HEK293T (cell line): ENCODE results near the gene MACIR.

Experiments
- ARNT ChIP-seq: fragments of 450-650 bp; IDR thresholded peaks from 2 replicates; pipeline ENCODE4 v1.6.1; 2017; ENCODE audit warnings: mild to moderate bottlenecking
- BHLHE40 ChIP-seq: fragments of 450-650 bp; IDR thresholded peaks from 2 replicates; pipeline ENCODE4 v1.6.1; 2016; ENCODE audit warnings: mild to moderate bottlenecking, moderate library complexity, borderline replicate concordance
- CTBP1 ChIP-seq: fragments of 450-650 bp; IDR thresholded peaks from 2 replicates; pipeline ENCODE4 v1.6.1; 2016; ENCODE audit warnings: borderline replicate concordance
- FOXA1 ChIP-seq: fragments of 450-650 bp; IDR thresholded peaks from 2 replicates; pipeline ENCODE4 v1.6.1; 2016; ENCODE audit warnings: mild to moderate bottlenecking
- FOXK2 ChIP-seq: fragments of 450-650 bp; IDR thresholded peaks from 2 replicates; pipeline ENCODE4 v1.6.1; 2016; ENCODE audit warnings: mild to moderate bottlenecking
- FOXM1 ChIP-seq: fragments of 450-650 bp; IDR thresholded peaks from 2 replicates; pipeline ENCODE4 v1.6.1; 2017; ENCODE audit warnings: mild to moderate bottlenecking, borderline replicate concordance
- LEF1 ChIP-seq: fragments of 450-650 bp; IDR thresholded peaks from 2 replicates; pipeline ENCODE4 v1.6.1; 2017; ENCODE audit warnings: mild to moderate bottlenecking, borderline replicate concordance
- SP1 ChIP-seq: fragments of 450-650 bp; IDR thresholded peaks from 2 replicates; pipeline ENCODE4 v1.6.1; 2017

DNA sequence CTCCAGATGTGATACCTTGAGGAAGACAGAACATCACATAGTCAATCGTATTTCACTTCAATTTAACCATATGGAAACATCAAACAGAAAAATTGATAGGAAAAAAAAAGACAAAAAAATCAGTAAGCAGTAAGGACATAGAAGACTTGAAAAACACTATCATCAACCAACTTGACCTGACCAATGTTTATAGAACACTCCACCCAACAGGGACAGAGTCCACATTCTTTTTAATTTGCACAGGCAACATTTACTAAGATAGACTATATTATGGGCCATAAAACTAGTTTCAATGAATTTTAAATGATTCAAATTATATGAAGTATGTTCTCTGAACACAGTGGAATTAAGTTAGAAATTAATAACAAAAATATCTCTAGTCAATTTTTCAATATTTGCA lies 20.8 kb upstream of the MACIR start:
- no peak for TF ChIP-seq BHLHE40
- no peak for TF ChIP-seq SP1
- TF ChIP-seq FOXM1 = no peak
- TF ChIP-seq FOXK2 = no peak
- no peak for TF ChIP-seq LEF1
- TF ChIP-seq ARNT = no peak
- TF ChIP-seq FOXA1 = no peak
- no peak for TF ChIP-seq CTBP1
